PC-9 (cell line): ENCODE measurements around the gene C10orf95. TPM values are rescaled to one million over a fixed set of nuclear protein-coding genes. Genes with fewer than 3 reads are reported as not detected.

Source experiments
- BruUV-seq: library from RNA; stranded (reverse); fragments of 400-500 nt; replicated peaks from 2 replicates; lab custom pipeline; 2021; lab: Mats Ljungman, UMichigan
- CTCF ChIA-PET: fragments of 300-600 bp; sonication (Branson Sonifier 250); formaldehyde crosslinking; loops from one replicate; lab custom pipeline; 2022; ENCODE audit warnings: antibody characterized with exemption; lab: Charles Lee
- POLR2A ChIA-PET: fragments of 300-600 bp; sonication (Branson Sonifier 250); formaldehyde crosslinking; loops from one replicate; lab custom pipeline; 2022; ENCODE audit warnings: antibody characterized with exemption; ENCODE audit not compliant: unreplicated experiment; lab: Charles Lee
- DNase-seq, 2 experiments: peaks; one replicate each; pipeline versions ENCODE4 v3.0.0 to v3.0.0-alpha.2; 2015 to 2022; ENCODE audit warnings: mixed read lengths in 1 of 2
- H2AFZ ChIP-seq: fragments of 200-600 bp; sonication (generic); 2 replicates; pipeline ENCODE4 v1.8.1; 2017; ENCODE audit warnings: antibody characterized with exemption
- H3F3A ChIP-seq: fragments of 200-600 bp; sonication (generic); 2 replicates; pipeline ENCODE4 v1.8.1; 2017; ENCODE audit warnings: antibody characterized with exemption, mild to moderate bottlenecking, low read depth; ENCODE audit not compliant: insufficient read depth
- H3K27ac ChIP-seq: fragments of 200-600 bp; sonication (generic); 2 replicates; pipeline ENCODE4 v1.6.1; 2016; ENCODE audit warnings: mixed run types
- H3K27me3 ChIP-seq: fragments of 200-600 bp; sonication (generic); 2 replicates; pipeline ENCODE4 v1.6.1; 2016; ENCODE audit warnings: low read depth, mixed run types; ENCODE audit not compliant: insufficient read depth
- H3K36me3 ChIP-seq: fragments of 200-600 bp; sonication (generic); 2 replicates; pipeline ENCODE4 v1.6.1; 2016; ENCODE audit warnings: low read depth, mixed run types
- H3K4me1 ChIP-seq: fragments of 200-600 bp; sonication (generic); replicated peaks from 2 replicates; pipeline ENCODE4 v1.6.1; 2016; ENCODE audit warnings: mixed run types; ENCODE audit not compliant: insufficient read depth
- H3K4me2 ChIP-seq: fragments of 200-600 bp; sonication (generic); 2 replicates; pipeline ENCODE4 v1.6.1; 2017; ENCODE audit warnings: mixed run types
- H3K4me3 ChIP-seq: fragments of 200-600 bp; sonication (generic); 2 replicates; pipeline ENCODE4 v1.6.1; 2016; ENCODE audit warnings: mixed run types
- H3K79me2 ChIP-seq: fragments of 200-600 bp; sonication (generic); 2 replicates; pipeline ENCODE4 v1.6.1; 2017; ENCODE audit warnings: low read depth, mixed run types
- H3K9me2 ChIP-seq: fragments of 200-600 bp; sonication (generic); 2 replicates; pipeline ENCODE4 v1.8.1; 2017; ENCODE audit warnings: mild to moderate bottlenecking; ENCODE audit not compliant: insufficient read depth
- H3K9me3 ChIP-seq: fragments of 200-600 bp; sonication (generic); 2 replicates; pipeline ENCODE4 v1.8.1; 2016; ENCODE audit warnings: low read depth; ENCODE audit not compliant: insufficient read depth
- H4K20me1 ChIP-seq: fragments of 200-600 bp; sonication (generic); 2 replicates; pipeline ENCODE4 v1.8.1; 2017; ENCODE audit not compliant: insufficient read depth
- CTCF ChIP-seq: fragments of 200-600 bp; sonication (generic); conservative IDR thresholded peaks from 2 replicates; pipeline ENCODE4 v1.6.1; 2017; ENCODE audit warnings: mixed run types, antibody characterized with exemption, mild to moderate bottlenecking, moderate library complexity
- EZH2 ChIP-seq: fragments of 200-600 bp; sonication (generic); IDR thresholded peaks from 2 replicates; pipeline ENCODE4 v1.8.0; 2017; ENCODE audit warnings: antibody characterized with exemption, low read depth
- intact Hi-C: fragments of 100-400 bp; cut with micrococcal nuclease; formaldehyde crosslinking; loops from one replicate; pipeline ENCODE4 v1.10.0; 2022; ENCODE audit not compliant: unreplicated experiment
- total RNA-seq: library from RNA; stranded (reverse); gene quantifications from 2 replicates; pipeline ENCODE4 v1.2.3, GENCODE V29; 2021

The C10orf95 gene
- total RNA-seq, 1 experiment from 2014 or later: 1.0 TPM

- Histone ChIP-seq H4K20me1 (no peaks in the 10 kb centered on the region), H3K4me3 (no peak overlapping the region), H3K27me3 (peaks cover 6% of the 10 kb centered on the region; the same call in 1 of the 2 replicates), H2AFZ (no peak overlapping the region), H3K9me2 (no peaks in the 10 kb centered on the region), H3K36me3 (no peaks in the 10 kb centered on the region), H3K4me1 (peaks cover 13% of the 10 kb centered on the region), H3K27ac (no peak overlapping the region), H3K9me3 (no peaks in the 10 kb centered on the region), H3F3A (peaks cover 4% of the 10 kb centered on the region; the same call in 1 of the 2 replicates), H3K4me2 (no peak overlapping the region), H3K79me2 (no peaks in the 10 kb centered on the region)
- POLR2A ChIA-PET: no interaction called here
- CTCF ChIA-PET: interaction anchor here (0.6 kb wide), 1 partner anchor 9 kb away, joined by 4 read pairs; the partner anchor contains the start of gene NFKB2
- intact Hi-C loops: no loop called here
- TF ChIP-seq EZH2 (no peak), CTCF (no peak)
- no peak for DNase-seq
- BruUV-seq: no TSS peak
These were observed 46.2 kb downstream of the C10orf95 start for GRCh38 chr10:102405108-102405571.

- Histone ChIP-seq H3K79me2 (no peaks in the 10 kb centered on the region), H3K9me3 (no peaks in the 10 kb centered on the region), H3F3A (peaks cover 4% of the 10 kb centered on the region; the same call in 1 of the 2 replicates), H3K4me2 (no peak overlapping the region), H4K20me1 (no peaks in the 10 kb centered on the region), H3K27me3 (no peaks in the 10 kb centered on the region), H3K9me2 (no peaks in the 10 kb centered on the region), H3K27ac (no peak overlapping the region), H2AFZ (no peak overlapping the region), H3K36me3 (no peaks in the 10 kb centered on the region), H3K4me3 (no peak overlapping the region), H3K4me1 (peaks cover 13% of the 10 kb centered on the region)
- CTCF ChIA-PET: interaction anchor here (0.6 to 0.8 kb wide), 2 partner anchors 9 to 15 kb away, joined by 4 to 6 read pairs; partner anchors contain the start of gene NFKB2
- intact Hi-C loops: no loop called here
- no TSS peak for BruUV-seq
- POLR2A ChIA-PET: no interaction called here
- TF ChIP-seq CTCF (no peak), EZH2 (no peak)
- DNase-seq: no peak
These were observed 46.8 kb downstream of the C10orf95 start for GRCh38 chr10:102404361-102405107.

GRCh38 chr10:102403115-102403514, 48.2 kb downstream of the C10orf95 start:
- H3K4me2 ChIP-seq: no peak overlapping the region
- H3K79me2 ChIP-seq: no peaks in the 10 kb centered on the region
- no peak for DNase-seq
- intact Hi-C loops: loop anchor here (2.0 kb wide), 2 partner anchors 18 to 234 kb away; partner anchors contain the start of gene FBXL15
- POLR2A ChIA-PET: interaction anchor here (0.6 kb wide), 1 partner anchor 8 kb away, joined by 13 read pairs; the partner anchor contains the start of gene NFKB2
- H3K9me2 ChIP-seq: no peaks in the 10 kb centered on the region
- H4K20me1 ChIP-seq: no peaks in the 10 kb centered on the region
- no peak for TF ChIP-seq CTCF
- no peak for TF ChIP-seq EZH2
- no TSS peak for BruUV-seq
- no peaks in the 10 kb centered on the region for H3K36me3 ChIP-seq
- H3K4me3 ChIP-seq: no peak overlapping the region
- H3F3A ChIP-seq: peaks cover 4% of the 10 kb centered on the region; the same call in 1 of the 2 replicates
- no peak overlapping the region for H3K27ac ChIP-seq
- H3K9me3 ChIP-seq: no peaks in the 10 kb centered on the region
- no peak overlapping the region for H2AFZ ChIP-seq
- no peaks in the 10 kb centered on the region for H3K27me3 ChIP-seq
- peaks cover 13% of the 10 kb centered on the region for H3K4me1 ChIP-seq
- CTCF ChIA-PET: no interaction called here
